DLD1 (cell line): ENCODE measurements around the gene KLLN.
"Not testable (repeated sequence)": the region's sequence is repeated elsewhere in the genome, so short reads cannot be mapped to it uniquely, and the experiment has no call there.

ENCODE experiments used
- in situ Hi-C: cut with HindIII; loops from 2 replicates; pipeline ENCODE4 v1.10.0; 2017; ENCODE audit warnings: low sequenced_read_pairs

Gene KLLN

GRCh38 chr10:87863053-87863943, at the start of gene KLLN, which contains the start of gene PTEN:
Gene KLLN (minus strand): TSS chr10:87863533. CDS start chr10:87862487, 1,046 bp downstream.
Gene PTEN (plus strand): TSS chr10:87863625. CDS start chr10:87864470, 845 bp downstream.
- in situ Hi-C loops, result loop anchor here (25.0 kb wide), 1 partner anchor 699 kb away; no protein-coding TSS in a partner anchor

- in situ Hi-C loops, result not testable (repeated sequence)
Observed at GRCh38 chr10:87903396-87903795, 40.1 kb upstream of the KLLN start.

- in situ Hi-C loops, result not testable (repeated sequence)
Observed at GRCh38 chr10:87897957-87898356, 34.6 kb upstream of the KLLN start.

GRCh38 chr10:87896216-87896615, 32.9 kb upstream of the KLLN start:
- in situ Hi-C loops, result no loop called here

- in situ Hi-C loops, result no loop called here
Observed at GRCh38 chr10:87895430-87895829, 32.1 kb upstream of the KLLN start.

GRCh38 chr10:87887548-87888289, 24.4 kb upstream of the KLLN start:
- in situ Hi-C loops, result no loop called here

GRCh38 chr10:87887146-87887545, 23.8 kb upstream of the KLLN start:
- in situ Hi-C loops, result no loop called here

- in situ Hi-C loops, result no loop called here
Observed at GRCh38 chr10:87886635-87887034, 23.3 kb upstream of the KLLN start.

GRCh38 chr10:87882555-87883294, 19.4 kb upstream of the KLLN start:
- in situ Hi-C loops, result no loop called here

- in situ Hi-C loops, result not testable (repeated sequence)
Observed at GRCh38 chr10:87881373-87882059, 18.2 kb upstream of the KLLN start.

GRCh38 chr10:87880336-87880735, 17.0 kb upstream of the KLLN start:
- in situ Hi-C loops, result no loop called here

- in situ Hi-C loops, result no loop called here
Observed at GRCh38 chr10:87878664-87879459, 15.5 kb upstream of the KLLN start.

GRCh38 chr10:87875929-87876571, 12.7 kb upstream of the KLLN start:
- in situ Hi-C loops, result no loop called here

- in situ Hi-C loops, result loop anchor here (25.0 kb wide), 1 partner anchor 689 kb away; no protein-coding TSS in a partner anchor
Observed at GRCh38 chr10:87873656-87874055, 10.3 kb upstream of the KLLN start.

- in situ Hi-C loops, result loop anchor here (25.0 kb wide), 1 partner anchor 689 kb away; no protein-coding TSS in a partner anchor
Observed at GRCh38 chr10:87872828-87873227, 9.5 kb upstream of the KLLN start.

GRCh38 chr10:87869773-87870551, 6.6 kb upstream of the KLLN start:
- in situ Hi-C loops, result loop anchor here (25.0 kb wide), 1 partner anchor 692 kb away; no protein-coding TSS in a partner anchor

- in situ Hi-C loops, result loop anchor here (25.0 kb wide), 1 partner anchor 693 kb away; no protein-coding TSS in a partner anchor
Observed at GRCh38 chr10:87869139-87869538, 5.8 kb upstream of the KLLN start.

GRCh38 chr10:87868277-87868676, 4.9 kb upstream of the KLLN start:
- in situ Hi-C loops, result loop anchor here (25.0 kb wide), 1 partner anchor 694 kb away; no protein-coding TSS in a partner anchor
